AG04449 (cell line): ENCODE data around the gene WDR43.

Experiments
- CTCF ChIA-PET: fragments of 350-600 bp; formaldehyde crosslinking; extraction: SDS; loops from one replicate; lab custom pipeline; 2021; ENCODE audit warnings: antibody characterized with exemption; lab: Yijun Ruan, JAX
- POLR2A ChIA-PET: fragments of 400-600, 350-600 bp; formaldehyde crosslinking; extraction: SDS; loops from one replicate; lab custom pipeline; 2020; ENCODE audit warnings: antibody characterized with exemption, inconsistent platforms; lab: Yijun Ruan, JAX
- DNase-seq: peaks from one replicate; pipeline ENCODE4 v3.0.0-alpha.2; 2010; ENCODE audit warnings: low read depth, low spot score
- H3K4me3 ChIP-seq: 2 replicates; pipeline ENCODE4 v1.5.1; 2011; ENCODE audit warnings: low read depth, mild to moderate bottlenecking, control low read depth, low read length
- CTCF ChIP-seq: IDR thresholded peaks from one replicate; pipeline ENCODE4 v1.5.1; 2011; ENCODE audit warnings: mild to moderate bottlenecking, moderate library complexity, low read length, control low read depth, inconsistent platforms; ENCODE audit not compliant: insufficient read depth; ENCODE audit errors: missing control alignments

Gene WDR43

GRCh38 chr2:28898048-28898447, 3.6 kb downstream of the WDR43 start:
- ChIA-PET CTCF (no interaction called here), POLR2A (no interaction called here)
- H3K4me3 ChIP-seq = no peak overlapping the region
- TF ChIP-seq CTCF = no peak
- DNase-seq = no peak

- CTCF ChIA-PET = interaction anchor here (0.9 to 1.8 kb wide), 3 partner anchors 9 to 318 kb away, joined by 3 to 6 read pairs (median 3); no protein-coding TSS in a partner anchor
- DNase-seq = no peak
- no peak overlapping the region for H3K4me3 ChIP-seq
- POLR2A ChIA-PET = no interaction called here
- TF ChIP-seq CTCF = no peak
Observed at GRCh38 chr2:28901202-28901601, 6.7 kb downstream of the WDR43 start.

- ChIA-PET POLR2A (no interaction called here), CTCF (interaction anchor here (0.9 to 1.8 kb wide), 3 partner anchors 8 to 318 kb away, joined by 3 to 6 read pairs (median 4); no protein-coding TSS in a partner anchor)
- no peak overlapping the region for H3K4me3 ChIP-seq
- TF ChIP-seq CTCF = no peak
- no peak for DNase-seq
Observed at GRCh38 chr2:28901841-28902240, 7.4 kb downstream of the WDR43 start.

- DNase-seq = no peak
- POLR2A ChIA-PET = no interaction called here
- TF ChIP-seq CTCF = no peak
- no peak overlapping the region for H3K4me3 ChIP-seq
- CTCF ChIA-PET = interaction anchor here (0.9 kb wide), 1 partner anchor 82 kb away, joined by 4 read pairs; no protein-coding TSS in a partner anchor
Observed at GRCh38 chr2:28902584-28902983, 8.1 kb downstream of the WDR43 start.

- ChIA-PET CTCF (interaction anchor here (1.4 kb wide), 1 partner anchor 1168 kb away, joined by 4 read pairs; no protein-coding TSS in a partner anchor), POLR2A (no interaction called here)
- TF ChIP-seq CTCF = no peak
- no peak overlapping the region for H3K4me3 ChIP-seq
- DNase-seq = no peak
Observed at GRCh38 chr2:28904295-28904694, 9.8 kb downstream of the WDR43 start.

- CTCF ChIA-PET = interaction anchor here (1.5 kb wide), 1 partner anchor 337 kb away, joined by 3 read pairs; no protein-coding TSS in a partner anchor
Observed at GRCh38 chr2:28904802-28905457, 10.5 kb downstream of the WDR43 start.

More at GRCh38 chr2:28904802-28905457, 10.5 kb downstream of the WDR43 start:
- DNase-seq = no peak
- TF ChIP-seq CTCF = no peak
- POLR2A ChIA-PET = interaction anchor here (1.0 kb wide), 1 partner anchor 9 kb away, joined by 3 read pairs; no protein-coding TSS in a partner anchor
- H3K4me3 ChIP-seq = no peak overlapping the region
